ENCODE results near the gene ZNF189. TPM values are rescaled to one million over a fixed set of nuclear protein-coding genes. Genes with fewer than 3 reads are reported as not detected.

The ZNF189 gene
- polyA plus RNA-seq, 1 donor (not counting 4 experiments of a cell fraction or from before 2014, with no cell fraction given), result 8.7 TPM

DNA sequence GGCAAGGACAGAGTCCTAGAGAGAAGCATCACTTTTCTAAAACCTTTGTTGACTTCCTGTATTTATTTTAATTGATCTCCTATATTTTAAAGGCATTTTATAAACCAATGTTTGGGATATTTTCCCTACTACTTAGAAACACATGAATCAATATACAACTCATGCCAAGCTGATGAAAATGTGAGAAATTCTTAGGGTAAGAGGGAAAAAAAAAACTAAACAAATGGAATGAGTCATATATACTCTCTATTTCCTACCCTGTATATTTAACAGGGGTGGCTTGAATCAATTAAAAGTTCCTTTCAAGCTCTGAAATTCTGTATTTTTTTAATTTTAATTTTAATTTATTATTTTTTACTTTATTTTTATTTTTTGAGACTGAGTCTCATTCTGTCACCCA lies 33.5 kb upstream of the ZNF189 start:
- Histone ChIP-seq H3K27me3 (ENCODE audit: control insufficient read depth, extremely low read depth, insufficient read depth, low read length) (no peaks in the 10 kb centered on the region), H3K9me3 (ENCODE audit: control insufficient read depth, low read depth, low read length) (no peaks in the 10 kb centered on the region), H3K4me2 (ENCODE audit: control insufficient read depth, extremely low read depth, insufficient read depth, low read depth, low read length) (no peak overlapping the region), H3K4me3 (ENCODE audit: control insufficient read depth in 2 of 3, extremely low read depth in 1 of 3, insufficient read depth in 2 of 3, low read depth in 1 of 3, low read length in 3 of 3) (no peak overlapping the region), H3K79me2 (ENCODE audit: control insufficient read depth, insufficient read depth, low read length) (no peaks in the 10 kb centered on the region), H3K36me3 (ENCODE audit: control insufficient read depth in 2 of 2, extremely low read depth in 1 of 2, insufficient read depth in 2 of 2, low read length in 2 of 2) (no peaks in the 10 kb centered on the region), H3K9me1 (ENCODE audit: control insufficient read depth, extremely low read depth, insufficient read depth, low read length) (no peaks in the 10 kb centered on the region), H2AFZ (ENCODE audit: control insufficient read depth, low read length) (no peak overlapping the region), H4K20me1 (ENCODE audit: control insufficient read depth, extremely low read depth, insufficient read depth, low read length) (no peaks in the 10 kb centered on the region), H3K27ac (ENCODE audit: control insufficient read depth, insufficient read depth, low read length) (no peak overlapping the region), H3K9ac (ENCODE audit: control insufficient read depth, extremely low read depth, insufficient read depth, low read length) (no peak overlapping the region), H3K4me1 (ENCODE audit: control insufficient read depth, extremely low read depth, insufficient read depth, low read length) (no peaks in the 10 kb centered on the region)
- no peak for DNase-seq (ENCODE audit: low read depth, low spot score)
- dilution Hi-C loops (cut with MboI; ENCODE audit: extremely low pct_ligation_motif_present, low sequenced_read_pairs), result no loop called here
- no peak for FAIRE-seq
- TF ChIP-seq, protein P1, sequence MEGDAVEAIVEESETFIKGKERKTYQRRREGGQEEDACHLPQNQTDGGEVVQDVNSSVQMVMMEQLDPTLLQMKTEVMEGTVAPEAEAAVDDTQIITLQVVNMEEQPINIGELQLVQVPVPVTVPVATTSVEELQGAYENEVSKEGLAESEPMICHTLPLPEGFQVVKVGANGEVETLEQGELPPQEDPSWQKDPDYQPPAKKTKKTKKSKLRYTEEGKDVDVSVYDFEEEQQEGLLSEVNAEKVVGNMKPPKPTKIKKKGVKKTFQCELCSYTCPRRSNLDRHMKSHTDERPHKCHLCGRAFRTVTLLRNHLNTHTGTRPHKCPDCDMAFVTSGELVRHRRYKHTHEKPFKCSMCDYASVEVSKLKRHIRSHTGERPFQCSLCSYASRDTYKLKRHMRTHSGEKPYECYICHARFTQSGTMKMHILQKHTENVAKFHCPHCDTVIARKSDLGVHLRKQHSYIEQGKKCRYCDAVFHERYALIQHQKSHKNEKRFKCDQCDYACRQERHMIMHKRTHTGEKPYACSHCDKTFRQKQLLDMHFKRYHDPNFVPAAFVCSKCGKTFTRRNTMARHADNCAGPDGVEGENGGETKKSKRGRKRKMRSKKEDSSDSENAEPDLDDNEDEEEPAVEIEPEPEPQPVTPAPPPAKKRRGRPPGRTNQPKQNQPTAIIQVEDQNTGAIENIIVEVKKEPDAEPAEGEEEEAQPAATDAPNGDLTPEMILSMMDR (optimal IDR thresholded peaks at IDR 0.05 in 1 of 3, IDR thresholded peaks at IDR 0.05 in 1 of 3, conservative IDR thresholded peaks at IDR 0.05 in 1 of 3; ENCODE audit: extremely low read depth in 1 of 3, insufficient read depth in 2 of 3, low read length in 3 of 3), result no peak
- no peak for TF ChIP-seq EZH2 (IDR thresholded peaks at IDR 0.05; ENCODE audit: low read length)

DNA sequence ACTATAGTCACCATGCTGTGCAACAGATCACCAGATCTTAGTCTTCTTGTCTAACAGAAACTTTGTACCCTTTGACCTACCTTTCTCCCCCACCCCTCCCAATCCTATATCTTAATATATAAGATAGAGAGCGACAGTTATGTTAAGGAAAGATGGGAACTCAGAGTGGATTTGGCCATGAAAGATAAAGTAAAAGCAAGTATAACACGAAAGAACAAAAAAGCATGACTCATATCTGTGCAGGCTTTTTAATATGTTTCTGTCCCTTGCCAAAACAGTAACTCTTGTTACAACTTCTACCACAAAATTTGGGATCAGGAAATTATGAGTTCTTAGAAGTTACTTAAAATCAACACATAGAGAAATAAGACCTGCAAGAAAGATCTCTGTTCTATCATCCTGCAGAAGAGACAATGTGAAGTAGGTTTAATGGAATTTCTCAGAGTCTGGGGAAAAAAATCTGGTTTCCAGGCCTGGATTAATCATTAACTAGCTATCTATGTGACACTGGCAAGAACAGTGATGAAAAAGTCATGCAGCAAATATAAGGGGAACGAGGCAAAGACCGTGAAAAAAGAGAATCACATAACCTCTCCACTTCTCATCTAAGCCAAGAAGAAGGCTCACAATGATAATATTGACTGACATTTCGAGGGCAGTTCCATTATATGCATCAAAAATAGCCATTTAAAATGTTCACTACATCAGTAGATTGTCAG lies 32.5 kb upstream of the ZNF189 start:
- no peaks in the 10 kb centered on the region for H3K36me3 ChIP-seq (ENCODE audit: control insufficient read depth in 2 of 2, extremely low read depth in 1 of 2, insufficient read depth in 2 of 2, low read length in 2 of 2)
- no peaks in the 10 kb centered on the region for H3K4me1 ChIP-seq (ENCODE audit: control insufficient read depth, extremely low read depth, insufficient read depth, low read length)
- H4K20me1 ChIP-seq (ENCODE audit: control insufficient read depth, extremely low read depth, insufficient read depth, low read length), result no peaks in the 10 kb centered on the region
- H3K9me3 ChIP-seq (ENCODE audit: control insufficient read depth, low read depth, low read length), result no peaks in the 10 kb centered on the region
- H2AFZ ChIP-seq (ENCODE audit: control insufficient read depth, low read length), result no peak overlapping the region
- H3K79me2 ChIP-seq (ENCODE audit: control insufficient read depth, insufficient read depth, low read length), result no peaks in the 10 kb centered on the region
- dilution Hi-C loops (cut with MboI; ENCODE audit: extremely low pct_ligation_motif_present, low sequenced_read_pairs), result no loop called here
- no peak for DNase-seq (ENCODE audit: low read depth, low spot score)
- no peaks in the 10 kb centered on the region for H3K27me3 ChIP-seq (ENCODE audit: control insufficient read depth, extremely low read depth, insufficient read depth, low read length)
- no peaks in the 10 kb centered on the region for H3K9me1 ChIP-seq (ENCODE audit: control insufficient read depth, extremely low read depth, insufficient read depth, low read length)
- no peak overlapping the region for H3K9ac ChIP-seq (ENCODE audit: control insufficient read depth, extremely low read depth, insufficient read depth, low read length)
- H3K4me3 ChIP-seq (ENCODE audit: control insufficient read depth in 2 of 3, extremely low read depth in 1 of 3, insufficient read depth in 2 of 3, low read depth in 1 of 3, low read length in 3 of 3), result no peak overlapping the region
- no peak for TF ChIP-seq EZH2 (IDR thresholded peaks at IDR 0.05; ENCODE audit: low read length)
- TF ChIP-seq, protein P1 (optimal IDR thresholded peaks at IDR 0.05 in 1 of 3, IDR thresholded peaks at IDR 0.05 in 1 of 3, conservative IDR thresholded peaks at IDR 0.05 in 1 of 3; ENCODE audit: extremely low read depth in 1 of 3, insufficient read depth in 2 of 3, low read length in 3 of 3), result no peak
- FAIRE-seq, result no peak
- H3K27ac ChIP-seq (ENCODE audit: control insufficient read depth, insufficient read depth, low read length), result no peak overlapping the region
- no peak overlapping the region for H3K4me2 ChIP-seq (ENCODE audit: control insufficient read depth, extremely low read depth, insufficient read depth, low read depth, low read length)
